Glutamatergic neuron (in vitro differentiated cells): Measurements from ENCODE around the gene TFR2. TPM values are rescaled to one million over a fixed set of nuclear protein-coding genes. Genes with fewer than 3 reads are reported as not detected.

Experiments
- DNase-seq: peaks from one replicate; pipeline ENCODE4 v3.0.0; 2022
- H3K27ac Mint-ChIP-seq: one replicate; pipeline ENCODE4 v1.8.0; 2020; ENCODE audit warnings: mild to moderate bottlenecking, mixed read lengths, inconsistent platforms; ENCODE audit not compliant: unreplicated experiment
- H3K27me3 Mint-ChIP-seq: one replicate; pipeline ENCODE4 v1.8.0; 2020; ENCODE audit warnings: mild to moderate bottlenecking, moderate library complexity, mixed read lengths, inconsistent platforms; ENCODE audit not compliant: unreplicated experiment
- H3K36me3 Mint-ChIP-seq: one replicate; pipeline ENCODE4 v1.8.0; 2020; ENCODE audit warnings: mild to moderate bottlenecking, mixed read lengths, inconsistent platforms; ENCODE audit not compliant: unreplicated experiment
- H3K4me1 Mint-ChIP-seq: one replicate; pipeline ENCODE4 v1.8.0; 2020; ENCODE audit warnings: mild to moderate bottlenecking, low read depth, mixed read lengths, inconsistent platforms; ENCODE audit not compliant: unreplicated experiment
- H3K4me3 Mint-ChIP-seq: one replicate; pipeline ENCODE4 v1.8.0; 2020; ENCODE audit warnings: mild to moderate bottlenecking, mixed read lengths, inconsistent platforms; ENCODE audit not compliant: unreplicated experiment
- H3K9me3 Mint-ChIP-seq: one replicate; pipeline ENCODE4 v1.8.0; 2020; ENCODE audit warnings: mild to moderate bottlenecking, moderate library complexity, mixed read lengths, inconsistent platforms; ENCODE audit not compliant: unreplicated experiment
- total RNA-seq: library from RNA; stranded (reverse); fragmentation: NEBNext Ultra II Directional; extraction: Animal tissue kit (Norgen Biotek cat#: 25700); gene quantifications from one replicate; pipeline ENCODE4 v1.2.1, GENCODE V29; 2021; ENCODE audit not compliant: unreplicated experiment
- TF ChIP-seq, protein P1 (sequence below): fragments of 200-600 bp; sonication (generic); IDR thresholded peaks from one replicate; pipeline ENCODE4 v1.5.0; 2021; ENCODE audit not compliant: partially characterized antibody, unreplicated experiment

TFR2 gene
- total RNA-seq, 1 donor from 2014 or later = 5.1 TPM

DNA sequence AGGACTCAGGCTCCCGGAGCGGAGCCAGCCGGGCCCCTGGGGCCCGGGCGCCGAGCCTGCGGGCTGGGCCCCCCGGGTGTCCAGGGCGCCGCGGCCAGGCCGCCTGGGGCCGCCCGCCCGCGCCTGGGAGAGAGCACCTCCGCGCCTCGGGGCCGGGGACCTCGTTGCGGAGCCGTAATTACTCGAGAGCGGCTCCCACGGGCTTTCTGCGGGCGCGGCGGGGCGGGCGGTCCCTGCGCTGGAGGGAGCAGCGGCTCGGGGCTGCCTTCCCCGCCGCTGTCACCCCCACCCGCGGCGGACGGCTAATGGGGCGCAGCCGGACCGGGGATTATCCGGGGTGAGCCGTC, 33.7 kb upstream of the TFR2 start:
- Mint-ChIP-seq H3K27me3 (peaks cover 12% of the 10 kb centered on the region), H3K27ac (no peak overlapping the region), H3K4me3 (peak overlapping the region; percentile 94), H3K4me1 (peaks cover 3% of the 10 kb centered on the region), H3K36me3 (peaks cover 2% of the 10 kb centered on the region), H3K9me3 (peaks cover 8% of the 10 kb centered on the region)
- peak; percentile 63 for DNase-seq
- TF ChIP-seq, protein P1, sequence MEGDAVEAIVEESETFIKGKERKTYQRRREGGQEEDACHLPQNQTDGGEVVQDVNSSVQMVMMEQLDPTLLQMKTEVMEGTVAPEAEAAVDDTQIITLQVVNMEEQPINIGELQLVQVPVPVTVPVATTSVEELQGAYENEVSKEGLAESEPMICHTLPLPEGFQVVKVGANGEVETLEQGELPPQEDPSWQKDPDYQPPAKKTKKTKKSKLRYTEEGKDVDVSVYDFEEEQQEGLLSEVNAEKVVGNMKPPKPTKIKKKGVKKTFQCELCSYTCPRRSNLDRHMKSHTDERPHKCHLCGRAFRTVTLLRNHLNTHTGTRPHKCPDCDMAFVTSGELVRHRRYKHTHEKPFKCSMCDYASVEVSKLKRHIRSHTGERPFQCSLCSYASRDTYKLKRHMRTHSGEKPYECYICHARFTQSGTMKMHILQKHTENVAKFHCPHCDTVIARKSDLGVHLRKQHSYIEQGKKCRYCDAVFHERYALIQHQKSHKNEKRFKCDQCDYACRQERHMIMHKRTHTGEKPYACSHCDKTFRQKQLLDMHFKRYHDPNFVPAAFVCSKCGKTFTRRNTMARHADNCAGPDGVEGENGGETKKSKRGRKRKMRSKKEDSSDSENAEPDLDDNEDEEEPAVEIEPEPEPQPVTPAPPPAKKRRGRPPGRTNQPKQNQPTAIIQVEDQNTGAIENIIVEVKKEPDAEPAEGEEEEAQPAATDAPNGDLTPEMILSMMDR = no peak

DNA sequence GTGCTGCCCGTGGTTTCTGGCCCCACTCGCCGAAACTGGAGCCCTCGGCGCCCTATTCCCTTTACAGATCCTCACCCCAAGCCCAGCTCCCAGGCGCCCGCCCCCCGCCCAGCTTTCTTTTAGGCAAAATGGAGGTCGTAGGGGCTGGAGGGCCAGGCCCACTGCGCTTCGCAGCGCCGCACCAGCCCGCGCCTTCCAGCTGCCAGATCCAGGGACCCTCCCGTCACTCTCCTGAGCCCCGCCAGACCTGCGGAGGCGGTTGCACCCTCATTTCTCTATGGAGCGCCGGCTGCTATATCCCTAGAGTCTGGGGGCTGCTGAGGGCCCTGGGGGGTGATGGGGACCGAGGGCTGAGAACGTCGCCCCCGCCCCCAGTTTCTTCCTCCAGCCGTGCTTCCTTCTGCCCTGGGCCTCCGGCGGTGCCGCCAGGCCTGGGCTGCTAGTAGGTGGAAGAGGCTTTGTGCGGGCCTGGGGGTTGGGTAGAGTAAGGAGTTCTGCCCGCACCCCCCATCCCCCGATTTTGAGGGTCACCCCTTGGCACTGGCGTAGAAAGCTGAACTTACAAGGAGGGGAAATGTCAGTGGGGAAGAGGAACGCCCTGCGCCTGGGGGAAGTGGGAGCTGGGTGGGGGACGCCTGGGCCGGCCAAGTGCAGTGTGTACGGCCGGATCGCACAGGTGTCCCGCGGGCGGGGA, 33.2 kb upstream of the TFR2 start:
- TF ChIP-seq, protein P1 = no peak
- H3K9me3 Mint-ChIP-seq = peaks cover 7% of the 10 kb centered on the region
- peak; percentile 53 for DNase-seq
- no peaks in the 10 kb centered on the region for H3K36me3 Mint-ChIP-seq
- H3K4me3 Mint-ChIP-seq = peak overlapping the region; percentile 94
- peak overlapping the region; percentile 38 for H3K27ac Mint-ChIP-seq
- H3K4me1 Mint-ChIP-seq = peaks cover 2% of the 10 kb centered on the region
- peaks cover 11% of the 10 kb centered on the region for H3K27me3 Mint-ChIP-seq

DNA sequence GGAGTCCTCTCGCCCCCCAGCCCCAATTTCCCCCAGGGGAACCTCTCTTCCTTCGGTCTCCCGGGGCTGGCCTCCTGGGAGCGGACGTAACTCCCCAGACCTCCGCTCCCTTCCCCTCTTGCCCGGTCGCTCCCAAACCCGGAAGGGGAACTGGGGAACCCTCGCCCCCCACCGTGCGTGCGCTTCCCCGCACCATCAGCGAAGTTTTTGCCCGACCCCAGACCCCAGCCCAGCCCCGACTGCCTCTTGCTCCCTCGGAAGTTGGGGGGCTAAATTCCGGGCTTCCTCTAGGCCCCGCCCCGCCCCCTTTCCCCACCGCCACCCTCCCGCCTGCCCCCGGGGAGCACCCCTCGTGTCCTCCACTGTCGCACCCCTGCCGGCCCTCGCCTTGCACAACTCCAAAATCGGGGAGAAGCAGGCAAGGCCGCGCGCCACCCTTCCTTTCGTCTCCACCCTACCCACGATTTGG, 32.6 kb upstream of the TFR2 start:
- H3K36me3 Mint-ChIP-seq = no peaks in the 10 kb centered on the region
- H3K4me3 Mint-ChIP-seq = peak overlapping the region; percentile 94
- peak; percentile 36 for DNase-seq
- TF ChIP-seq, protein P1 = no peak
- peaks cover 4% of the 10 kb centered on the region for H3K9me3 Mint-ChIP-seq
- H3K4me1 Mint-ChIP-seq = peaks cover 2% of the 10 kb centered on the region
- peaks cover 8% of the 10 kb centered on the region for H3K27me3 Mint-ChIP-seq
- peak overlapping the region; percentile 38 for H3K27ac Mint-ChIP-seq

DNA sequence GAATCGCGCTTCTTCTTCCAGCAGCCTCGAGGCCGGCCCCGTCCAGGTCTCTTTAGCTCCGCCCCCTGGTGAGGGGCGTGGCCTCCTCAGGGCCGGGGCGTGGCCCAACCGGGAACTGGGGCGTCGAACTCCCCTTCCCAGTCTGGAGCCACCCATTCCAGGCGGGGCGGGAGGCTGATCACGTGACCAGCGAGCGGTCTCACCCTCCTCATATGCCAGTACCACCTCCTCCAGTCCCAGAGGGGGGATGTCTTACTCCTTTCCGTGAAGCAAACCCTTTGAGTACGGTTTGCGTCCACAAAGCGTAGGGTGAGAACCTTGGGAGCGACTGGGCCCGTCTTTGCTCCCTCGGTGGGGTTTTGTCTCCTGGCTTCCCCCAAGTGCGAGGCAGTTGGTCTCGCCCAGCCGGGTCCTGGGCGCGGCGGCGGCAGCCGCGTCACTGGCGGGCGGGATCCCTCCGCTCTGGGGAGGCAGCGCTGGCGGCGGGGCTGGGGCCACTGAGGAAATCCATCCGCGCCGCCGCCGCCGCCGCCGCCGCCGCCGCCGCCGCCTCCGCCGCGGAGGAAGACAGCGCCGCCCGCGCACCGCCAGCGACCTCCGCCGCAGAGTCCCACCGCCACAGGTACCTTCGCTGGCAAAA, 32.1 kb upstream of the TFR2 start, which contains the start of gene GNB2:
GNB2 (plus strand) TSS at position 439 of the 640 bp plus-strand sequence. CDS start 2,526 bp downstream, outside the sequence.
- peak within 1 kb of the TSS; percentile 88 for H3K27ac Mint-ChIP-seq
- H3K9me3 Mint-ChIP-seq = peaks cover 4% of the 10 kb centered on the region
- DNase-seq = peak; percentile 99
- H3K4me3 Mint-ChIP-seq = peak within 1 kb of the TSS; percentile 94
- H3K36me3 Mint-ChIP-seq = no peaks in the 10 kb centered on the region
- peaks cover 2% of the 10 kb centered on the region for H3K4me1 Mint-ChIP-seq
- H3K27me3 Mint-ChIP-seq = peaks cover 8% of the 10 kb centered on the region
- TF ChIP-seq, protein P1 = no peak
